GM13976 (cell line): ENCODE data around the gene WWOX.

ENCODE experiments used
- DNase-seq: peaks from one replicate; pipeline ENCODE4 v3.0.0; 2012; ENCODE audit warnings: low spot score
- CTCF ChIP-seq: IDR thresholded peaks from 2 replicates; pipeline ENCODE4 v1.5.1; 2012; ENCODE audit warnings: borderline replicate concordance, mild to moderate bottlenecking; ENCODE audit not compliant: insufficient read depth; ENCODE audit errors: extremely low read depth, missing control alignments, control extremely low read depth
- in situ Hi-C: fragments of 300-500 bp; cut with MboI; formaldehyde crosslinking; loops from one replicate; pipeline ENCODE4 v1.12.0; 2022; ENCODE audit warnings: low sequenced_read_pairs, mixed read lengths, inconsistent platforms; ENCODE audit not compliant: unreplicated experiment

Gene WWOX

DNA sequence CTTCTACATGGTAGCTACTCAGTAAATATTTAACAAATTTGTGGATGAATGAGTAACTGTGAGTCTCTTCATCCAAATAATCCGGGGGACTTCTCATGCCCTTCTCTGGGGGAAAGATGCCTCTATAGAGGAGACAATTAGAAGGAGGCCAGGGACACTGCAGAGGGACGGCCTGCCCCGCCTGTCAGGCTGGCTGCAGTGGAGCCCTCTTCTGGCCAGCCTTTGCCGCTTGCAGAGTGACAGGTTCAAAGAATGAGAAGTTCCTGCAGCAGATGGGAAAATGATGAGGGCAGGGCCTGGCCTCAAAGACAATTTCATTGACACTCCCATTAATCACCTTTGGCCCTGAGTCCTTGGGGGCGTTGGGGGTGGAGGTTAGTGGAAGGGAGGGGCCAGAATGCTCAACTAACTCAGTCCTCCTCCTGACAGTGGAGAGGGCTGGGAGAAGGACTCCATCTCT is 1162.1 kb downstream of the WWOX start:
- TF ChIP-seq CTCF = peak; percentile 38
- DNase-seq = no peak
- in situ Hi-C loops = no loop called here

DNA sequence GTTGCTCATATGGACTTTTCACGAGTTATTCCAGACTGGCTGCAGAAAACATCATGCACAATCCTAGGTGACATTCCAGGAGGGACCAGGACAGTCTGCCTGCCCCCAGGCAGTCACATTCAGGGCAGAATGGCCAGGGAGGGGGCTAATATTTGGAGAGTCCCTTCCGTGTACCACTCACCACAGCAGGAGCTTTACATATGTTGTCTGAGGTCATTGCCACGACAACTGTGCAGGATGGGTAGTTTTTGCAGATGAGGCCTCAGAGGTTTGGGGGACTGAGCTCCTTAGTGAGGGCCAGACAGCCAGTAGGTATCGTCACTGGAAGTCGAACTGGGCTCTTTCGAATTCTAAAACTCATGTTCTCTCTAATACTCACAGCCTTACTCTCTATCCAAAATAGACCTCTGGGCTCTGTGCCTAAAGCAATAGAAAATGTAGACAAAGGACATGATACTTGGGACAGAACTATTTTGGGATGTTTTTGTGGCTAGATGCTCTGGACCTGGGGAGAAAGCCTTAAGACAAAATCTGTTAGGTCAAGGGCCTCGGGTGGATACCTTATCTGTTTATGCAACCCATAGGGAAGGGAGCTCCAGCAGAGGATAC is 1162.6 kb downstream of the WWOX start:
- TF ChIP-seq CTCF = no peak
- in situ Hi-C loops = no loop called here

More for the DNA sequence above, 1162.6 kb downstream of the WWOX start:
- DNase-seq = no peak
